K562 (cell line): ENCODE results near the gene TBRG1. TPM values are rescaled to one million over a fixed set of nuclear protein-coding genes. Genes with fewer than 3 reads are reported as not detected.

Experiments used
- NCOA2 ChIP-seq, 2 experiments: fragments of 450-650 bp; IDR thresholded peaks; 2 replicates each; pipeline ENCODE4 v1.6.1; 2018; ENCODE audit warnings: mild to moderate bottlenecking in 2 of 2, moderate library complexity in 1 of 2; ENCODE audit not compliant: partially characterized antibody in 2 of 2
- NR4A1 ChIP-seq, 2 experiments: fragments of 250-450 bp in 1 of 2; fragments of 450-650 bp in 1 of 2; sonication (Bioruptor Pico) in 1 of 2; IDR thresholded peaks; 2 replicates each; pipeline versions ENCODE4 v1.4.0 to v1.6.1; 2016 to 2020; ENCODE audit warnings: mild to moderate bottlenecking in 2 of 2, missing compliant biosample characterization in 1 of 2, missing genetic modification characterization in 1 of 2, moderate library complexity in 1 of 2
- SRSF1 ChIP-seq: fragments of 200-400 bp; formaldehyde crosslinking; IDR thresholded peaks from 2 replicates; pipeline ENCODE4 v1.6.1; 2017; ENCODE audit warnings: mild to moderate bottlenecking, low read depth, low read length, moderate library complexity
- SRSF9 ChIP-seq: fragments of 200-400 bp; formaldehyde crosslinking; IDR thresholded peaks from 2 replicates; pipeline ENCODE4 v1.6.1; 2017; ENCODE audit warnings: low read depth, low read length, borderline replicate concordance
- TCF7L2 ChIP-seq: fragments of 150-350 bp; IDR thresholded peaks from 2 replicates; pipeline ENCODE4 v1.6.1; 2016; ENCODE audit warnings: low read depth, mild to moderate bottlenecking, low read length, moderate library complexity
- TCFL5 ChIP-seq: fragments of 250-450 bp; sonication (Bioruptor Pico); conservative IDR thresholded peaks from 2 replicates; pipeline ENCODE4 v1.6.1; 2021; ENCODE audit warnings: mild to moderate bottlenecking, moderate library complexity, matching md5 sums
- ZFP30 ChIP-seq: fragments of 250-450 bp; sonication (Bioruptor Pico); IDR thresholded peaks from 2 replicates; pipeline ENCODE4 v1.8.0; 2022; ENCODE audit warnings: moderate library complexity, mild to moderate bottlenecking, inconsistent platforms, borderline replicate concordance
- ZNF311 ChIP-seq: fragments of 250-450 bp; sonication (Bioruptor Pico); IDR thresholded peaks from 2 replicates; pipeline ENCODE4 v1.4.0; 2020; ENCODE audit warnings: mild to moderate bottlenecking, moderate library complexity
- ZNF586 ChIP-seq: fragments of 450-650 bp; formaldehyde crosslinking; conservative IDR thresholded peaks from 2 replicates; pipeline ENCODE4 v1.4.0; 2020; ENCODE audit warnings: mild to moderate bottlenecking, moderate library complexity
- polyA plus RNA-seq, 8 experiments: library from polyadenylated mRNA; depleted of rRNA in 4 of 8; stranded (reverse) in 5 of 8; unstranded in 3 of 8; fragments of >200 nt; fragmentation: Nextera tagmentation in 2 of 8; fragmentation: Illumina TruSeq in 1 of 8; extraction: Ambion mirVana in 2 of 8; extraction: Trizol in 1 of 8; gene quantifications; 2 replicates each; pipeline versions ENCODE4 v1.2.1 to v1.2.3, GENCODE V29; 2011 to 2014; ENCODE audit warnings: inconsistent platforms in 1 of 8, missing spikeins in 1 of 8
- total RNA-seq, 7 experiments: library from RNA; depleted of rRNA in 6 of 7; stranded (reverse); fragments of >200 nt in 6 of 7; fragmentation: Illumina TruSeq in 2 of 7; extraction: Trizol in 2 of 7; gene quantifications; 2 replicates each; pipeline versions ENCODE4 v1.2.1 to v1.2.3, GENCODE V29; 2011 to 2021; ENCODE audit warnings: low replicate concordance in 1 of 7
- TF ChIP-seq, protein P1 (sequence below): fragments of 450-650 bp; IDR thresholded peaks from 2 replicates; pipeline ENCODE4 v1.6.1; 2016
- TF ChIP-seq, protein P2 (sequence below), 2 experiments: fragments of 450-650 bp; formaldehyde crosslinking in 1 of 2; IDR thresholded peaks; 2 replicates each; pipeline versions ENCODE4 v1.4.0 to v1.6.1; 2014 to 2020; ENCODE audit warnings: mild to moderate bottlenecking in 2 of 2, borderline replicate concordance in 1 of 2, low read depth in 1 of 2
- TF ChIP-seq, protein P3 (sequence below): fragments of 450-650 bp; IDR thresholded peaks from 2 replicates; pipeline ENCODE4 v1.7.0; 2016; ENCODE audit warnings: borderline replicate concordance

TBRG1 gene
- total and polyA plus RNA-seq, 9 of the 15 experiments (the other 6 are each of a cell fraction or from before 2014, with no cell fraction given): 8.7 to 30.0 (median 20.2) TPM

DNA sequence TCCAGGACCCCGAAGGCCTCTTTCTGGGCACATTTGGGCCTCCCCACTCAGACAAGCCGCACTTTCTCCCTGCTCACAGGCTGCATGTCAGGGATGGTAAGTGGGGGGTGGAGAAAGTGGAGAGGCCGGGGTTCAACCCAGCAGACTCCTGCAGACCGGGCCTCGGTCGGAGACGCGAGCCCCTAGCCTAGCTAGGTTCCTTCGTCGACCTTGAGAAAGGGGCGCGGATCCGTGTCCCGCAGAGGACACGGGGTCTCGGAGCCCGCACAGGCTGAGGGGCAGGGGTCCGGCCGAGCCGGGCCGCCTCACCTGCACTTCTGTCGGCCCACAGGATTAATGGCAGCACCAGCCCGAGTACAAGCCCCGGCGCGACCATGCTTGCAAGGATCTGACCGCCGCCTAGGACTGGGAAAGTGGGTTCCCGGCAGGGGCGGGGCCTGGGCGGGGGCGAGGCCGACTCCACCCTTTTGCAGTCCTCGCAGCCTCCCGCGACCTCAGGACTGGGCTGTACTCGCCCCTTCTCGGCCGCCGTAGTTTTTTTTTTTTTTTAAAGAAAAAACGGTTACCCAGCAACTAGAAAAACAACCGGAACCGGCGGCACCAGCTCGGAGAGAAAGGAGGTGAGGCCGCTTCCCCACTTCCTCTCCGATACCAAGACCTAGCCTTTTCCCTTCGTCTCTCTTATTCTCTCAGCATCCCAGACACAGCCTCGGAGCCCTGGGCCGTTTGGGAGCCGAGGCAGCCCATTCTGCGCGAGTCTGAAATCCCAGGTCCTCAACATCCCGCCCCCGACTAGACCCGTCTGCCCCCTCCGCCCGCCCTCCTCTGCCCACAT is 50.9 kb downstream of the TBRG1 start, which contains the start of the genes SIAE and SPA17 (continued):
- TF ChIP-seq SRSF9: no peak
- TF ChIP-seq, protein P1, sequence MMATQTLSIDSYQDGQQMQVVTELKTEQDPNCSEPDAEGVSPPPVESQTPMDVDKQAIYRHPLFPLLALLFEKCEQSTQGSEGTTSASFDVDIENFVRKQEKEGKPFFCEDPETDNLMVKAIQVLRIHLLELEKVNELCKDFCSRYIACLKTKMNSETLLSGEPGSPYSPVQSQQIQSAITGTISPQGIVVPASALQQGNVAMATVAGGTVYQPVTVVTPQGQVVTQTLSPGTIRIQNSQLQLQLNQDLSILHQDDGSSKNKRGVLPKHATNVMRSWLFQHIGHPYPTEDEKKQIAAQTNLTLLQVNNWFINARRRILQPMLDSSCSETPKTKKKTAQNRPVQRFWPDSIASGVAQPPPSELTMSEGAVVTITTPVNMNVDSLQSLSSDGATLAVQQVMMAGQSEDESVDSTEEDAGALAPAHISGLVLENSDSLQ: no peak
- peak; percentile 50; the same call in 1 of the 2 replicates for TF ChIP-seq TCF7L2
- TF ChIP-seq ZNF586: no peak
- TF ChIP-seq ZNF311 (CRISPR knock-in tag): no peak
- TF ChIP-seq SRSF1: no peak
- TF ChIP-seq NR4A1 (CRISPR knock-in tag; IDR thresholded peaks at IDR 0.05): no peak
- TF ChIP-seq NR4A1 (tag; IDR thresholded peaks at IDR 0.05): no peak
- TF ChIP-seq, protein P2, sequence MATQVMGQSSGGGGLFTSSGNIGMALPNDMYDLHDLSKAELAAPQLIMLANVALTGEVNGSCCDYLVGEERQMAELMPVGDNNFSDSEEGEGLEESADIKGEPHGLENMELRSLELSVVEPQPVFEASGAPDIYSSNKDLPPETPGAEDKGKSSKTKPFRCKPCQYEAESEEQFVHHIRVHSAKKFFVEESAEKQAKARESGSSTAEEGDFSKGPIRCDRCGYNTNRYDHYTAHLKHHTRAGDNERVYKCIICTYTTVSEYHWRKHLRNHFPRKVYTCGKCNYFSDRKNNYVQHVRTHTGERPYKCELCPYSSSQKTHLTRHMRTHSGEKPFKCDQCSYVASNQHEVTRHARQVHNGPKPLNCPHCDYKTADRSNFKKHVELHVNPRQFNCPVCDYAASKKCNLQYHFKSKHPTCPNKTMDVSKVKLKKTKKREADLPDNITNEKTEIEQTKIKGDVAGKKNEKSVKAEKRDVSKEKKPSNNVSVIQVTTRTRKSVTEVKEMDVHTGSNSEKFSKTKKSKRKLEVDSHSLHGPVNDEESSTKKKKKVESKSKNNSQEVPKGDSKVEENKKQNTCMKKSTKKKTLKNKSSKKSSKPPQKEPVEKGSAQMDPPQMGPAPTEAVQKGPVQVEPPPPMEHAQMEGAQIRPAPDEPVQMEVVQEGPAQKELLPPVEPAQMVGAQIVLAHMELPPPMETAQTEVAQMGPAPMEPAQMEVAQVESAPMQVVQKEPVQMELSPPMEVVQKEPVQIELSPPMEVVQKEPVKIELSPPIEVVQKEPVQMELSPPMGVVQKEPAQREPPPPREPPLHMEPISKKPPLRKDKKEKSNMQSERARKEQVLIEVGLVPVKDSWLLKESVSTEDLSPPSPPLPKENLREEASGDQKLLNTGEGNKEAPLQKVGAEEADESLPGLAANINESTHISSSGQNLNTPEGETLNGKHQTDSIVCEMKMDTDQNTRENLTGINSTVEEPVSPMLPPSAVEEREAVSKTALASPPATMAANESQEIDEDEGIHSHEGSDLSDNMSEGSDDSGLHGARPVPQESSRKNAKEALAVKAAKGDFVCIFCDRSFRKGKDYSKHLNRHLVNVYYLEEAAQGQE (IDR thresholded peaks at IDR 0.05; ENCODE audit: borderline replicate concordance): no peak
- TF ChIP-seq, protein P2 (CRISPR knock-in tag; IDR thresholded peaks at IDR 0.05; ENCODE audit: low read depth): no peak
- TF ChIP-seq, protein P3, sequence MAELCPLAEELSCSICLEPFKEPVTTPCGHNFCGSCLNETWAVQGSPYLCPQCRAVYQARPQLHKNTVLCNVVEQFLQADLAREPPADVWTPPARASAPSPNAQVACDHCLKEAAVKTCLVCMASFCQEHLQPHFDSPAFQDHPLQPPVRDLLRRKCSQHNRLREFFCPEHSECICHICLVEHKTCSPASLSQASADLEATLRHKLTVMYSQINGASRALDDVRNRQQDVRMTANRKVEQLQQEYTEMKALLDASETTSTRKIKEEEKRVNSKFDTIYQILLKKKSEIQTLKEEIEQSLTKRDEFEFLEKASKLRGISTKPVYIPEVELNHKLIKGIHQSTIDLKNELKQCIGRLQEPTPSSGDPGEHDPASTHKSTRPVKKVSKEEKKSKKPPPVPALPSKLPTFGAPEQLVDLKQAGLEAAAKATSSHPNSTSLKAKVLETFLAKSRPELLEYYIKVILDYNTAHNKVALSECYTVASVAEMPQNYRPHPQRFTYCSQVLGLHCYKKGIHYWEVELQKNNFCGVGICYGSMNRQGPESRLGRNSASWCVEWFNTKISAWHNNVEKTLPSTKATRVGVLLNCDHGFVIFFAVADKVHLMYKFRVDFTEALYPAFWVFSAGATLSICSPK: no peak
- no peak for TF ChIP-seq NCOA2 (IDR thresholded peaks at IDR 0.05; ENCODE audit: partially characterized antibody in 2 of 2)
- no peak for TF ChIP-seq TCFL5 (CRISPR knock-in tag)
- TF ChIP-seq ZFP30: no peak
